ENCODE measurements around the gene NFAT5. TPM values are rescaled to one million over a fixed set of nuclear protein-coding genes. Genes with fewer than 3 reads are reported as not detected.

NFAT5 gene
- total RNA-seq, 4 donors from 2014 or later: 37.4 to 109 (median 61.7) TPM

- no peak for TF ChIP-seq POLR2A (IDR thresholded peaks at IDR 0.05)
- no peak for TF ChIP-seq CTCF (IDR thresholded peaks at IDR 0.05)
- Histone ChIP-seq H3K27ac (no peak overlapping the region), H3K36me3 (no peaks in the 10 kb centered on the region), H3K4me3 (no peak overlapping the region), H3K27me3 (no peaks in the 10 kb centered on the region), H3K9me3 (no peaks in the 10 kb centered on the region), H3K4me1 (peaks cover 0 to 8% of the 10 kb centered on the region in 2 donors)
- intact Hi-C loops (cut with DNase I; ENCODE audit: low total_unique reads): no loop called here
- no peak for DNase-seq
Observed at GRCh38 chr16:69610356-69610755, 44.6 kb downstream of the NFAT5 start.

- Histone ChIP-seq H3K4me1 (peaks cover 0 to 8% of the 10 kb centered on the region in 2 donors), H3K27me3 (no peaks in the 10 kb centered on the region), H3K4me3 (no peak overlapping the region), H3K27ac (no peak overlapping the region), H3K36me3 (no peaks in the 10 kb centered on the region), H3K9me3 (no peaks in the 10 kb centered on the region)
- no peak for TF ChIP-seq POLR2A (IDR thresholded peaks at IDR 0.05)
- TF ChIP-seq CTCF (IDR thresholded peaks at IDR 0.05): no peak
- DNase-seq: no peak
- intact Hi-C loops (cut with DNase I; ENCODE audit: low total_unique reads): no loop called here
Observed at GRCh38 chr16:69611103-69611640, 45.4 kb downstream of the NFAT5 start.

GRCh38 chr16:69613378-69614154, 47.8 kb downstream of the NFAT5 start:
- Histone ChIP-seq H3K36me3 (no peaks in the 10 kb centered on the region), H3K4me1 (peaks cover 0 to 8% of the 10 kb centered on the region in 2 donors), H3K27me3 (no peaks in the 10 kb centered on the region), H3K4me3 (no peak overlapping the region), H3K9me3 (no peaks in the 10 kb centered on the region), H3K27ac (no peak overlapping the region)
- TF ChIP-seq POLR2A (IDR thresholded peaks at IDR 0.05) (no peak), CTCF (IDR thresholded peaks at IDR 0.05) (no peak)
- DNase-seq: no peak
- intact Hi-C loops (cut with DNase I; ENCODE audit: low total_unique reads): no loop called here

GRCh38 chr16:69615528-69615927, 49.8 kb downstream of the NFAT5 start:
- Histone ChIP-seq H3K27me3 (no peaks in the 10 kb centered on the region), H3K4me1 (peaks cover 0 to 4% of the 10 kb centered on the region in 2 donors), H3K27ac (no peak overlapping the region), H3K9me3 (no peaks in the 10 kb centered on the region), H3K36me3 (no peaks in the 10 kb centered on the region), H3K4me3 (no peak overlapping the region)
- intact Hi-C loops (cut with DNase I; ENCODE audit: low total_unique reads): no loop called here
- DNase-seq: no peak
- TF ChIP-seq POLR2A (IDR thresholded peaks at IDR 0.05) (no peak), CTCF (IDR thresholded peaks at IDR 0.05) (no peak)

GRCh38 chr16:69616082-69616481, 50.3 kb downstream of the NFAT5 start:
- Histone ChIP-seq H3K4me1 (peaks cover 0 to 3% of the 10 kb centered on the region in 2 donors), H3K27ac (no peak overlapping the region), H3K36me3 (no peaks in the 10 kb centered on the region), H3K4me3 (no peak overlapping the region), H3K27me3 (no peaks in the 10 kb centered on the region), H3K9me3 (no peaks in the 10 kb centered on the region)
- no peak for TF ChIP-seq POLR2A (IDR thresholded peaks at IDR 0.05)
- TF ChIP-seq CTCF (IDR thresholded peaks at IDR 0.05): no peak
- intact Hi-C loops (cut with DNase I; ENCODE audit: low total_unique reads): no loop called here
- DNase-seq: no peak
